Cerebellar cortex (tissue), 1 donor: ENCODE results near the gene SHROOM2.
A peak's percentile ranks its signal among the peaks of the same experiment; 100 is the strongest.

Experiments used
- DNase-seq: peaks from one replicate; pipeline ENCODE4 v3.0.0-alpha.2; 2015; ENCODE audit warnings: low spot score

The SHROOM2 gene

GRCh38 chrX:9940421-9940820 is 154.2 kb downstream of the SHROOM2 start:
- peak; percentile 48 for DNase-seq

GRCh38 chrX:9942086-9942485 is 155.9 kb downstream of the SHROOM2 start:
- no peak for DNase-seq

DNA sequence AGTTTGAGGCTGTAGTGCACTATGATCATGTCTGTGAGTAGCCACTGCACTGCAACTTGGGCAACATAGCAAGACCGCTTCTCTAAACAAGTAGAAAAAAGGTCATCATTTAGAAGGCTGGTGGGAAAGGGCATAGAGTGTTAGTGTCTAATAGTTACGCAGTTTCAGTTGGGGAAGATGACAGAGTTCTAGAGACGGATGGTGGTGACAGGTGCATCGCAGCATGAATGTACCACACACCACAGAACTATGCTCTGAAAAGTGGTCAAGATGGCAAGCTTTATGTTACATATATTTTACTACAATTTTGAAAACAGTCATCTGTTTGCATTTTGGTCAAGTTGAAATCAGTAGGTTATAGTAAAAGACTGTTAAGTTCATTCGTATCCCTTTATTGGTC is 157.2 kb downstream of the SHROOM2 start:
- DNase-seq, result no peak

DNA sequence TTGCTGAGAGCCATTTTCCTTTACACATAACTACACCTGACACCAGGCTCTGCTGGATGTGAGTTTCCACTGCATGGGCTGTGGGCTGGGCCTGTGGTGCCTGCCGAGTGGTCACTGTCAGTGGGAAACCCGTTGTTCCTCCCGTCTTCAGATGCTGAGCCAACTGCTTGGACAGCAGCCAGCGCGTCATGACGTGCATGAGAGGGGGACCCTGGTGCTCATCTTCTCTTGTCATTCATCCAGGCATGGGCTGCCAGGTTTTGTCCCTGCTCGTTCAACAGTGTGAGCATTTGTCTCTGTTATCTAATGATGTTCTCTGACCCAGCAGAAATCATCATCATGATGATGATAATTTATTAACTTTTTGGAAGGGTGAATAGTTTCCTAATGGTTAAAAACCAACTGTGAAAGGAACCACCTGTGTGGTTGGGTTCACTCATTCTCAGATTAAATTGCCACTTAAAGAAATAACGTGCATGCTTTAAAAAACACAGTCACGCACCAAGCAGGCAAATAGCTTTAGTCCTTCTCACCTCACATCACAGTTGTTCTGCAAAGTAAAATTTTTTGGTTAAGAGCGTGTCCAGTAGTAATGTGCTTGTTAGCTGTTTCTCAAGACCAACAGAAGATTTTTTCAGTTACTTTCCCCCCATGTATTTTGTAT is 161.0 kb downstream of the SHROOM2 start:
- no peak for DNase-seq

DNA sequence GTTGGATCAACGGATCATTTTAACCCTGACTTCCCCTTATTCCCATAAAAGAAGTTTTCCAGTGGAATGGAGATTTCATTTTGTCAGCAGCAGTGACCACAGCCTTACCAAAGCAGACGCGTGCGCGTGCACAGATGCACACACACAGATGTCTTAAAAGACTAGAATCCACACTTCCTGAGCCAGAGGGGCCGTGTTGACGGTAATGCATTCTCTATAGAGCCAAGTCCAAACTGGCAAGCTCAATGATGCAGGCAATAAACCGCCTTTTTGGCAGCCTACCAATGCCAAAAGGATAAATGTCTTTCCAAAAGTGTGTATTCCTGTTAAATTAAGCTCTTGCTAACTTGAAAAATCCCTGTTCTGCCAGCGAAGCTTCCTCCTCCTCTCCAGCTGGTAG is 162.2 kb downstream of the SHROOM2 start:
- DNase-seq, result no peak

DNA sequence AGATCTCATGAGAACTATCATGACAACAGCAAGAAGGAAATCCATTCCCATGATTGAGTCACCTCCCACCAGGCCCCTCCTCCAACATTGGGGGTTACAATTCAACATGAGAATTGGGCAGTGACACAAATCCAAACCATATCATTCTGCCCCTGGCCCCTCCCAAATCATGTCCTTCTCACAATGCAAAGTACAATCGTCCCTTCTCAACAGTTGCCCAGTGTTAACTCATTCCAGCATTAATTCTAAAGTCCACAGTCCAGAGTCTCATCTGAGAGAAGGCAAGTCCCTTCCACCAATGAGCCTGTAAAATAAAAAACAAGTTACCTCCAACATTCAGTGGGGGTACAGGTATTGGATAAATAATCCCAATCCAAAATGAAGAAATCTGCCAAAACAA is 166.1 kb downstream of the SHROOM2 start:
- DNase-seq, result no peak

DNA sequence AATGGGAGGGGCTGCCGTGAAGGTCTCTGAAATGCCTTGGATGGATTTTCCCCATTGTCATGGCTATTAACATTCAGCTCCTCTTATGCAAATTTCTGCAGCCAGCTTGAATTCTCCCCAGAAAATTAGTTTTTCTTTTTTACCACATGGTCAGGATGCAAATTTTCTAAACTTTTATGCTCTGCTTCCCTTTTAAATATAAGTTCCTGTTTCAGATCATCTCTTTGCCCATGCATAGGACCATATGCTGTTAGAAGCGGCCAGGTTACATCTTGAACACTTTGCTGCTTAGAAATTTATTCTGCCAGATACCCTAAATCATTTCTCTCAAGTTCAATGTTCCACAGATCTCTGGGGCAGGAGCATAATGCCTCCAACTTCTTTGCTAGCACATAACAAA is 167.2 kb downstream of the SHROOM2 start:
- DNase-seq, result no peak

GRCh38 chrX:9955506-9955905 is 169.3 kb downstream of the SHROOM2 start:
- DNase-seq, result no peak

DNA sequence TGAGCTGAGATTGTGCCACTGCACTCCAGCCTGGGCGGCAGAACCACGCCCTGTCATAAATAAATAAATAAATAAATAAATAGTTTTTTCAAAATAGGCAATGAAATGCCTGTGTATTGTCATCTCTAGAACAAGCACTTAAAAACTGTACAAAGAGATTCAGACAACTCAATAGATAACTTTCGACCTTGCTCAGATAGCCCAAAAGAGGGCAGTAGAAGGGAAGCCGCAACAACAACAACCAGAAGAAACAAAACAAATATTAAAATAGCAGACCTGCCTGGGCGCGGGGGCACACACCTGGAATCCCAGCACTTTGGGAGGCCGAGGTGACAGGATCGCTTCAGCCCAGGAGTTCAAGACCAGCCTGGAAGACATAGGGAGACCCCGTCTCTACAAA is 171.5 kb downstream of the SHROOM2 start:
- no peak for DNase-seq

DNA sequence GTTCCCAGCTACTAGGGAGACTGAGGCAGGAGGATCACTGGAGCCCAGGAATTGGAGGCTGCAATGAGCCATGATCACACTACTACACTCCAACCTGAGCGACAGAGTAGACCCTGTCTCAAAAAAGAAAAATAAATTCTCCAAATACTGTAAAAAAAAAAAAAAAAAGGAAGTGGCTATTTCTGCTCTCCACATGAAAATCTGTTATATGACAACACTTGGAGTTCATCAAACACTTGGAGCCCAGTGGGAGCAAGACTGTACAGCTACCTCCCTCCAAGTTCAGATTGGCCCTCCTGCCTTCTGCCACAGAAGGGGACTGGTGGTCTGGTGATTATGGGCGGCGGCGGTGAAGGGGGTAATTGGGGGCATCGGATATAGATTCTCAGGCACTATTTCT is 172.0 kb downstream of the SHROOM2 start:
- DNase-seq, result no peak

GRCh38 chrX:9961750-9962149 is 175.5 kb downstream of the SHROOM2 start:
- no peak for DNase-seq

DNA sequence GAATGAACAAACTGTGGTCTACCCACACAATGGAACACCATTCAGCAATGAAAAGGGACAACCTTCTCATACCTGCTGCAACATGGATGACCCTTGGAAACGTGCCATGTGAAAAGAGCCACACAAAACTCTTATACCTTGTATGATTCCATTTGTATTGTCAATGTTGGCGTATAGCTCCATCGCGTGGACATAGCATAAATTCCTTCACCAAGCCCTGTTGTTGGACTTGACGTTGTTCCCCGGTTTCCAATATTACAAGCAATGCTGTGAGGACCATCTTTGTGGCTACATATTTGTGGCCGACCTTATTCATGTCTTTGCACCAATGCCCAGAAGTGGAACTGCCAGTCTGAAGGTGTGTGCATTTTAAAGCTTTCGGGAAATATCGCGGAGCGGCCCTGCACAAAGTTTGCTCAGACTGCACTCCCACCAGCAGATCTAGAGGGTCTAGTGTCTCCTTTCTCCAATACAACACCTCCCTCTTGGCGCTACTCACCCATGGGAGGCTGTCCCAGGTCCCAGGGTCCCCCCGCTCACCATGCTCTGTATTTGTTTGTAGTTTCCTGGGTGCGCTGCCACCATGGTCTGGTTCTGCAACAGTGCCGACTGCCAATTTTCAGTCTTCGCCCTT is 180.7 kb downstream of the SHROOM2 start, which contains the start of gene CLDN34:
CLDN34 (plus strand) TSS at position 584 of the 634 bp plus-strand sequence; CDS start at position 584, 0 bp downstream.
- DNase-seq, result no peak

DNA sequence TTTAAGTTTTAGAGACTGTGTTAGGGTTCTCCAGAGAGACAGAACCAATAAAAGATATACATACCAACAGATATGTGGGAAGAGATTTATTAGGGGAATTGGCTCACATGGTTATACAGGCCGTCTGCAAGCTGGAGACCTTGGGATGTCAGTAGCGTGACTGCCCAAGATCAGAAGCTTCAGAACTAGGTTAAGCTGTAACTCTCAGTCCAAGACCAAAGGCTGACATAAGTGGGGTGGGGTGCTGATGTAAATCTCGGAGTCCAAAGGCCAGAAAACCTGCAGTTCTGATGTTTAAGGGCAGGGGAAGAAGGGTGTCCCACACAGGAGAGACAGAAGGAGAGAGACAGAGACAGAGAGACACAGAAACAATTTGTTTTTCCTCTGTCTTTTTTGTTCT is 191.4 kb downstream of the SHROOM2 start:
- no peak for DNase-seq

GRCh38 chrX:9980401-9980800 is 194.2 kb downstream of the SHROOM2 start:
- DNase-seq, result no peak

GRCh38 chrX:9980927-9981326 is 194.7 kb downstream of the SHROOM2 start:
- DNase-seq, result no peak

- no peak for DNase-seq
Measured at GRCh38 chrX:9983441-9983840, 197.2 kb downstream of the SHROOM2 start.

- no peak for DNase-seq
Measured at GRCh38 chrX:9983846-9984245, 197.6 kb downstream of the SHROOM2 start.

GRCh38 chrX:9988762-9989161 is 202.5 kb downstream of the SHROOM2 start:
- DNase-seq, result peak; percentile 22

DNA sequence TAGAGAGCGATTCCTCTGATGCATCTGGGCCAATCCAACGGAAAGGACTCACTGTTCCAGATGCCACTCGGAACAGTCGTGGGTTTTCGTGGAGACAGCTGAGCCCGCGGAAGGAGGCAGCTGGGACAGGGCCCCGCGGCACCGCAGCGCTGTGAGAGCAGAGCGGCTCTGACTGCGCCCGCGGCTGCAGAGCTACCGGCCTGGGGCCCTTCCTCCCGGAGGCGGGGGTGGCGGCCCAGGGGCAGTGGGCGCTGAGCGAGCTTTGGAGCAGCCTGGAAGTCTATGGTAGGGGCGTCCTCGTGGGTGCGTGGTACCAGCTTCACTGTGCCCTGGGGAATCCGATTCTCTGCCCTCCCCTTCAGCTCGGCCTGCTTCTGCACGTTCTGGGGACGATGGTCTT is 205.8 kb downstream of the SHROOM2 start:
- DNase-seq, result no peak

- no peak for DNase-seq
Measured at GRCh38 chrX:9992724-9993123, 206.5 kb downstream of the SHROOM2 start.

DNA sequence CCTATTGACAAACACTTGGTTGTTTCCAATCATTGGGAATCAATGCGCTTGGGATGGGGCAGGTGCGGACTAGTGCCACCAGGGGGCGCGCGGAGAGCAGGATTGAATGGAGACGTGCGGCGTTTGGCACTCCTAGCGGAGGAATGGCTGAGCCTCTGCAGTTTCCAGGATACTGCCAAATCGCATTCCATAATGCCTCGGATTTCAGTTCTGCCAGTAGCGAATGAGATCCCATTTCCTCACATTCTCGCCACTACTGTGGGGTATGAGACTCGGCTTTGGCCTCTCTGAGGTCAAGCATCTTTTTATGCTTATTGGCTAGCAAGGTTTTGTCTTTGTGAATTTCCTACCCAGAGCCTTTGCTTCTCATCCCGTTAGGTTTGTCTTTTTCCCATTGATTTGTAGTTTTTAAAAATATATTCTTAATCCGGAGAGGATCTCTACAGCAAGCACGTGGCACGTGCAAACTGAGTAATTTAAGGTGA is 209.7 kb downstream of the SHROOM2 start:
- peak; percentile 81 for DNase-seq

- no peak for DNase-seq
Measured at GRCh38 chrX:9997041-9997440, 210.8 kb downstream of the SHROOM2 start.

DNA sequence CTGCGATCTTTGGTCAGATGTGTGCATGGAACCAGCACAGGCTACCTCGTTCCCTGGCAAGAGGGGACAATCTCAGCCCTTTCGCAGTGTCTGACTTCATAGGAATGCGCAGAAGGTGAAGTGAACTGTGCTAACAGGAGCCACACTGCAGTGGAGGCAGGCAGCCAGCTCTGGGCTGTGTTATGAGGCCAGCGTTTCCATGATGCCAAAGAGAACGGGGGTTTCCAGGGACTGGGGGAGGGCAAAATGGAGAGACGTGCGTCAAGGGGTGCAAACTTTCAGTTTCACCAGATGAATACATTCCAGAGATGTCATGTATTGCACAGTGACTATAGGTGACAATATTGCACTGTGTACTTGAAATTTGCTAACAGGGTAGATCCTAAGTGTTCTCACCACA is 211.3 kb downstream of the SHROOM2 start:
- peak; percentile 37 for DNase-seq
